Panc1 (cell line): Measurements from ENCODE around the gene ARMC5. TPM values are rescaled to one million over a fixed set of nuclear protein-coding genes. Genes with fewer than 3 reads are reported as not detected.

Source experiments
- ATAC-seq: fragments of 200-7000 bp; cut with Tn5 transposase; 2 replicates; pipeline ENCODE4 v1.9.1; 2020; ENCODE audit warnings: mild to moderate bottlenecking, moderate library complexity
- BruUV-seq: library from RNA; stranded (reverse); fragments of 400-500 nt; replicated peaks from 2 replicates; lab custom pipeline; 2021; lab: Mats Ljungman, UMichigan
- CTCF ChIA-PET: fragments of 300-600 bp; sonication (Branson Sonifier 250); formaldehyde crosslinking; loops from one replicate; lab custom pipeline; 2022; ENCODE audit warnings: antibody characterized with exemption; lab: Charles Lee
- POLR2A ChIA-PET: fragments of 300-600 bp; sonication (Branson Sonifier 250); formaldehyde crosslinking; loops from one replicate; lab custom pipeline; 2022; ENCODE audit warnings: antibody characterized with exemption; lab: Charles Lee
- DNase-seq: peaks from one replicate; pipeline ENCODE4 v3.0.0-alpha.2; 2010; ENCODE audit warnings: low read depth, low spot score
- H3K27ac ChIP-seq: 2 replicates; pipeline ENCODE4 v1.5.1; 2011; ENCODE audit warnings: mild to moderate bottlenecking, low read length, inconsistent platforms
- H3K27me3 ChIP-seq: fragments of 200-500 bp; sonication (Bioruptor generic); 2 replicates; pipeline ENCODE4 v1.6.0; 2014; ENCODE audit warnings: low read length, inconsistent platforms; ENCODE audit not compliant: control insufficient read depth, insufficient read depth
- H3K36me3 ChIP-seq: fragments of 200-500 bp; sonication (Bioruptor generic); 2 replicates; pipeline ENCODE4 v1.5.1; 2014; ENCODE audit warnings: inconsistent platforms, mild to moderate bottlenecking, low read length, moderate library complexity; ENCODE audit not compliant: control insufficient read depth, insufficient read depth
- H3K4me1 ChIP-seq: 2 replicates; pipeline ENCODE4 v1.5.1; 2011; ENCODE audit warnings: inconsistent platforms, mild to moderate bottlenecking, low read length, moderate library complexity; ENCODE audit not compliant: control insufficient read depth, insufficient read depth
- H3K4me3 ChIP-seq, 2 experiments: 2 replicates each; pipeline ENCODE4 v1.5.1; 2011 to 2012; ENCODE audit warnings: low read depth in 2 of 2, low read length in 2 of 2, mild to moderate bottlenecking in 2 of 2, inconsistent platforms in 1 of 2, moderate library complexity in 1 of 2
- H3K9me3 ChIP-seq: fragments of 200-500 bp; sonication (Bioruptor generic); 2 replicates; pipeline ENCODE4 v1.5.1; 2014; ENCODE audit warnings: low read depth, mild to moderate bottlenecking, inconsistent platforms, low read length, moderate library complexity; ENCODE audit not compliant: control insufficient read depth, insufficient read depth
- CTCF ChIP-seq: fragments of 450-650 bp; IDR thresholded peaks from 2 replicates; pipeline ENCODE4 v1.5.1; 2017; ENCODE audit warnings: mild to moderate bottlenecking
- POLR2AphosphoS5 ChIP-seq: IDR thresholded peaks from 2 replicates; pipeline ENCODE4 v1.6.1; 2012; ENCODE audit warnings: mild to moderate bottlenecking, low read depth, low read length, moderate library complexity
- REST ChIP-seq, 2 experiments: IDR thresholded peaks; 2 replicates each; pipeline ENCODE4 v1.6.1; 2011 to 2012; ENCODE audit warnings: low read depth in 2 of 2, control low read depth in 1 of 2, low read length in 1 of 2, mild to moderate bottlenecking in 1 of 2, moderate library complexity in 1 of 2; ENCODE audit not compliant: insufficient read depth in 1 of 2
- SIN3A ChIP-seq: IDR thresholded peaks from 2 replicates; pipeline ENCODE4 v1.6.1; 2012; ENCODE audit warnings: low read depth, mild to moderate bottlenecking, low read length, moderate library complexity, borderline replicate concordance; ENCODE audit not compliant: insufficient read depth
- TCF7L2 ChIP-seq: IDR thresholded peaks from 2 replicates; pipeline ENCODE4 v1.6.1; 2011; ENCODE audit warnings: mild to moderate bottlenecking, low read depth, low read length, inconsistent platforms
- in situ Hi-C: cut with HindIII; loops from 2 replicates; pipeline ENCODE4 v1.10.0; 2016; ENCODE audit warnings: low sequenced_read_pairs, low pct_unique_long_range_greater_than_20kb
- intact Hi-C: fragments of 100-400 bp; cut with micrococcal nuclease; formaldehyde crosslinking; loops from one replicate; pipeline ENCODE4 v1.10.0; 2022; ENCODE audit not compliant: unreplicated experiment
- total RNA-seq: library from RNA; stranded (reverse); gene quantifications from one replicate; pipeline ENCODE4 v1.2.1, GENCODE V29; 2021; ENCODE audit not compliant: unreplicated experiment

The ARMC5 gene
- total RNA-seq, 1 experiment from 2014 or later, result 19.8 TPM

GRCh38 chr16:31513884-31514283, 54.6 kb downstream of the ARMC5 start:
- H3K4me3 ChIP-seq, result no peak overlapping the region
- intact Hi-C loops (no loop called here), in situ Hi-C loops (no loop called here)
- TF ChIP-seq SIN3A (no peak), REST (IDR thresholded peaks at IDR 0.05; ENCODE audit: insufficient read depth in 1 of 2, low read depth in 2 of 2, low read length in 1 of 2) (no peak), TCF7L2 (no peak), POLR2AphosphoS5 (no peak), CTCF (no peak)
- no peaks in the 10 kb centered on the region for H3K9me3 ChIP-seq
- BruUV-seq, result no TSS peak
- no peak for DNase-seq
- CTCF ChIA-PET, result interaction anchor here (0.7 kb wide), 1 partner anchor 15 kb away, joined by 5 read pairs; no protein-coding TSS in a partner anchor
- no peaks in the 10 kb centered on the region for H3K27me3 ChIP-seq
- no peak for ATAC-seq
- no peaks in the 10 kb centered on the region; the same call in 1 of the 2 replicates for H3K36me3 ChIP-seq
- POLR2A ChIA-PET, result interaction anchor here (0.6 kb wide), 1 partner anchor 59 kb away, joined by 17 read pairs; no protein-coding TSS in a partner anchor
- H3K4me1 ChIP-seq, result peaks cover 5% of the 10 kb centered on the region
- no peak overlapping the region for H3K27ac ChIP-seq

Other genes starting within 250 kb of the ARMC5 start
- gene TRIM72, start 245.4 kb upstream of the ARMC5 start, total RNA-seq, result 0.08 TPM
- not detected for gene PYDC1, start 242.4 kb upstream of the ARMC5 start, total RNA-seq
- gene ITGAM, start 199.5 kb upstream of the ARMC5 start, total RNA-seq, result 1.3 TPM
- 0.49 TPM for gene ITGAX, start 104.3 kb upstream of the ARMC5 start, total RNA-seq
- gene ITGAD, start 66.2 kb upstream of the ARMC5 start, total RNA-seq, result not detected
- not detected for gene COX6A2, start 31.1 kb upstream of the ARMC5 start, total RNA-seq
- 0.41 TPM for gene ZNF843, start 16.7 kb upstream of the ARMC5 start, total RNA-seq
- 32.5 TPM for gene TGFB1I1, start 12.7 kb downstream of the ARMC5 start, total RNA-seq
- 0.15 TPM for gene SLC5A2, start 23.6 kb downstream of the ARMC5 start, total RNA-seq
- gene RUSF1, start 48.9 kb downstream of the ARMC5 start, total RNA-seq, result 47.4 TPM
- not detected for gene AHSP, start 68.4 kb downstream of the ARMC5 start, total RNA-seq